ENCODE data around the gene SLC25A14.
"Not testable (repeated sequence)": the region's sequence is repeated elsewhere in the genome, so short reads cannot be mapped to it uniquely, and the experiment has no call there.

SLC25A14 gene

GRCh38 chrX:130339408-130340222, at the start of gene SLC25A14:
Gene SLC25A14, plus strand, starts transcription at chrX:130339919. Its CDS starts 360 bp downstream, at chrX:130340279.
- peak; percentile 86 for DNase-seq

DNA sequence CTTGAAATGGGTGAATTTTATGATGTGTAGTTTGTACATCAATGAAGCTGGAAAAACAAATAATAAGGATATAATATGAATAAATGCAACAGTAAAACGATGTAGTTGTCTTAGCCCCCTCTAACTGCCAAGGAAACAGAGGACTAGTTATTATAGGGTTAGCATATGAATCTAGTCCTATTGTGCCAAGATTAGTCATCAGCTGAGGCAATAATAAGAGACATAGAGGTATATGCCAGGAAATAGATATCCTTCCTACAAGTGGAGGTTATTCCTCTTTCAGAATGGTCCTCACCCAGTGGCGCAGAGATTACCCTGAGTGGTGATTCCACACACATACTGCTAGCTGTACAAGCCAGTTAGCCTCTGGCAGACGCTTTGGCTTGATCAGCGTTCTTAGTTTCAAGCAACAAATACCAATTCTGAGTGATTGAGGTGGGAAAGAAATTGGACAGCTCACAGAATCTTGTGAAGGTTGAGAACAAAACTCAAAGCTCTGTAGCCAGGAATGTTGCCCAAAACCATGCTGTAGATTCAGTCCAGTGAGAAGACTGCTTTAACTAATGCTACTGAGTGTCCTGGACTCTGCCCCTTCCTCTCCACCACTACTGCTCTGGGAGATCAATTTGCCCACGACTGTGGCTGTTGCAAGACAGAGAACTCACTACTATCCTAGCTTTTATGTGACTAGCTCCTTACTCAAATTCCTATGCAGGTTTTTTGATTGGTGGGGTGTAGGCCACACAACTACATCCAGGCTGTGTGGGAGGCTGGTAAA, 44.0 kb upstream of the SLC25A14 start:
- DNase-seq, result no peak

GRCh38 chrX:130296297-130296678, 43.4 kb upstream of the SLC25A14 start:
- no peak for DNase-seq

- no peak for DNase-seq
Measured at GRCh38 chrX:130296743-130297142, 43.0 kb upstream of the SLC25A14 start.

- peak; percentile 81 for DNase-seq
Measured at GRCh38 chrX:130299279-130300009, 40.3 kb upstream of the SLC25A14 start.

GRCh38 chrX:130300010-130300282, 39.8 kb upstream of the SLC25A14 start:
- no peak for DNase-seq

- DNase-seq, result no peak
Measured at GRCh38 chrX:130301405-130301804, 38.3 kb upstream of the SLC25A14 start.

DNA sequence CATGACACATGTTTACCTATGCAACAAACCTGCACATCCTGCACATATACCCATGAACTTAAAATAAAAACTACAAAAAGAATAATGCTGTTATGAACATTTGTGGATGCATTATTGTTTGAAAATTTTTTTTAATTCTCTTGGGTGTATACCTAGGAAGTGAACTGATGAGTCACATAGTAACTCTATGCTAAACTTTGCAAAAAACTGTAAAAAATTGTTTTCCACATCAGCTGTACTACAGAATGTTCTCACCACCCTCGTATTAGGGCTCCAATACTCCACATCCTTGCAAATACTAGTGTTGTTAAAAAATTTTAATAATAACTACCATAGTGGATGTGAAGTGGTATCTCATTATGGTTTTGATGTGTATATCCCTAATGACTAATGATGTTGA, 37.7 kb upstream of the SLC25A14 start:
- DNase-seq, result no peak

- no peak for DNase-seq
Measured at GRCh38 chrX:130304587-130305368, 34.9 kb upstream of the SLC25A14 start.

GRCh38 chrX:130319886-130320285, 19.8 kb upstream of the SLC25A14 start:
- DNase-seq, result not testable (repeated sequence)

DNA sequence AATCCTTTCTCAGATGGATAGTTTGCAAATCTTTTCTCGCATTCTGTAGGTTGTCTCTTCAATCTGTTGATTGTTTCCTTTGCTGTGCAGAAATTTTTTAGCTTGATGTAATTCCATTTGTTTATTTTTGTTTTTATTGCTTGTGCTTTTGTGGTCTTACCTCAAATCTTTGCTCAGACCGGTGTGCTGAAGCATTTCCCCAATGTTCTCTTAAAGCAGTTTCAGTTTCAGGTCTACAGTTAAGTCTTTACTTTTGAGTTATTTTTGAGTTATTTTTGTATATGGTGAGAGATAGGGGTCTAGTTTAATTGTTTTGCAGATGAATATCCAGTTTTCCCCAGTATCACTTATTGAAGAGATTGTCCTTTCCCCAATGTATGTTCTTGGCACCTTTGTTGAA, 18.2 kb upstream of the SLC25A14 start:
- DNase-seq, result no peak

GRCh38 chrX:130330146-130330545, 9.6 kb upstream of the SLC25A14 start:
- no peak for DNase-seq

DNA sequence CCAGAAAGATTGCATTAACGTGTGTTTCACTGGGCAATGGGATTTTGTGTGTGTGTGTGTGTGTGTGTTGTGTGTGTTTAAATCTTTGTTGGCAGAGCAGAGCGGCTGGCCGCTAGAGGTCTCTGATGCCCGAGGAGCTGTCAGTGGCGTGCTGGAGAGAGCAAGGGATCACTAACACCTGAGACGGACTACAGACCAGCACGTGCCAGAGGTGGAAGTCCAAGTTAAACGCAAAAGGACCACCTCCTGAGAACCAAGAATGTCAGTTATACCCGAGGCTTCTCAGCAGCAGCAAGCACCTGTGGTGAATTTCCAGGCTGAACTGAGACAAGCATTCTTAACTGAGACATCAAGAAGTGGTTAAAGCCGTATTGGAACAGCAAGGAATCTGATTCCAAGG, 9.0 kb upstream of the SLC25A14 start:
- DNase-seq, result peak; percentile 60

- DNase-seq, result no peak
Measured at GRCh38 chrX:130336531-130336930, 3.2 kb upstream of the SLC25A14 start.

- not testable (repeated sequence) for DNase-seq
Measured at GRCh38 chrX:130338869-130339268, 850 bp upstream of the SLC25A14 start.

DNA sequence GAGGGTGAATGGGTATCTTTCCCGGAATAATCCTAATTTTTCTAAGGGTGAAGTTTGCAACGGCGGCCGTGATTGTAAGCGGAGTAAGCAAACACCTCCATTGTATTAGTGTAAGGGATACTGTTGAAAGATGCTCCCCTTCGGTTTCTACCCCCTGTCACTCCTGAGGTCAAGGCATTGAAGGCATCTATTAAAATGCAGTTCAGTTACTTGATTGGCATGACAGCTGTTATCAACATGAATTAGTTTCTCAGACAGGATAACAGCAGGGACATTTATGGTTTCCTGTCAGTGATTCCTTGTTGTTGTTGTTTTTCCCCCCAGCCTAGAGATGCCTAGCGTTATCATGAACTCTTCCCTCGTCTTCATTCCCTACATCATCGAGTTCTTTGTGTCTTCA, 552 bp downstream of the SLC25A14 start:
- no peak for DNase-seq

GRCh38 chrX:130343411-130343810, 3.7 kb downstream of the SLC25A14 start:
- no peak for DNase-seq

DNA sequence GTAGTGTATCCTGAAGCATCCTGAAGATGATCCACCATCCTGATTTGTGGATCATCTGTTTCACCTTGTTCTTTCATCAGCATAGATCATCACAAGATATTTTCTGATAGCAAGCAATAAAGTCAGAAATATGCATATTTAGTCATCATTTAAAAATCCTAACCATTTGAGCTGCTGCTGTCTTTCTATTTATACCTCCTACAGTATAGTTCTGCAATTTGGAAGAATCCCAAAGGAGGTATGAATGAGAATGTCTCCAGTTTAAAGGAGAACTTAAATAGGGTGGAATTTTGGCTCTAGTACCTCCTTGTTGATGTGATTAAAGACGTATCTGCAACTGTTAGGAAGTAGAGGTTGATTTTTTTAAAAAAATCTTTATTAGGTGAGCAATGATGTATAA, 7.6 kb downstream of the SLC25A14 start:
- DNase-seq, result no peak

DNA sequence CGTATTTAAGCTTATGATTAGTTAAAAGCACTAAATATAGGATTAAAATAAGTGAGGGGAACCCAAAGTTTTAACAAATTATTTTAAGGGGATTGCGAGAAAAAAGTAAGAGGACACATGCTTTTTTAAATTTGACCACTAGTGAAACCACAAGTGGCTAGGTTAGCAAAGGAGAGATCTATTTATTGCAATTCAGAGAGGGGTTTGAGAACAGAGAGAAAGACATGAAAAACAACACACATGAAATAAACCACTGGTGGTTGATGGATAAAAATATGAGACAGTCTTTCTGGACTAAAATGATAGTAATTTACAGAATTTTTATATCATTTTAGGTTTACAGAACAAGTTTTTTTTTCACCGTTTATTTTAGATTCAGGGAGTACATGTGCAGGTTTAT, 11.8 kb downstream of the SLC25A14 start:
- no peak for DNase-seq

GRCh38 chrX:130352050-130352449, 12.3 kb downstream of the SLC25A14 start:
- not testable (repeated sequence) for DNase-seq

DNA sequence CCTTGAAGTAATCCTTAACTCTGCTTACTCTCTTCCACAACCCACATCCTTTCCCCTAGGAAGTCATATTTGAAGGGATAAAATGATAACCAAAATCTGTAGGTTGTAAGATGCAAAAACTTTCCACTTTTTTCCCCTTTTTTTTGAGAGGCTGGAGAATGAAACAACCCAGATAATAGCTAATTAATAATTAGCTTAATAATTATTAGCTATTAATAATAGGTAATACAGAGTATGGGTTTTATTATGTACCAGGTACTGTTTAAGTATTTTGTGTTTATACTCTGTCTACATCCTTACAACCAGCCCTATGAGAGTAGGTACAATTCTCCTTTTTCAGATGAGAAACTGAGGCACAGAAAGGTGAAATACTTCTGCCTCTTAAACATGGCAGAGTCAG, 36.4 kb downstream of the SLC25A14 start:
- no peak for DNase-seq

GRCh38 chrX:130378024-130378669, 38.4 kb downstream of the SLC25A14 start:
- peak; percentile 68 for DNase-seq
